ENCODE measurements around the gene EIF3K. TPM values are rescaled to one million over a fixed set of nuclear protein-coding genes. Genes with fewer than 3 reads are reported as not detected.

The EIF3K gene
- total and polyA plus RNA-seq, 2 of the 8 experiments (the other 6 are each of a cell fraction or from before 2014, with no cell fraction given): 329 to 937 TPM

DNA sequence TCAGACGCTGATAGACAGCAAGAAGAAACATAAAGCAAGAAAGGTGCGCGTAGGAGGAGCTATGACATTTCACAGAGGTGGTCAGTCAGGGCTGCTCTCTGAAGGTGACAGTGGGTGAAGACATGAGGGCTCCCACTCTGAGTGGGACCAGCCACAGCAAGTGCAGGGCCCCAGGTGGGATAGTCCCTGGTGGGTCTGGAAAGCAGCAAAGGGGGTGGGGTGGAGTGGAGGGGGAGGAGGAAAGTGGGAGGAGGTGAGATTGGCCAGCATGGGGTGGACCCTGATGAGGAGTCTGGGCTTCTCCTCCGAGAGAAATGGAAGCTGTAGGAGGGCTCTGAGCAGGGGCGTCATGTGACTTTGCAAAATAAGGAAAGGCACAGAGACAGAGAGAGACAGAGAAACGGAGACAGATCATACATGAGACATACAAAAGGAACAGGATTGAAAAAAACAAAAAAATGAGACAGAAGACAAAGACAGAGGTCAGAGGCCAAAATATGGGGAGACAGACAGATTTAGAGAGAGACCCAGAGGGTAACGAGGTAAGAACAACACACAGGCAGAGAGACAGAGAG lies 3.9 kb upstream of the EIF3K start (continued):
- no peak for TF ChIP-seq TAF7 (optimal IDR thresholded peaks at IDR 0.05; ENCODE audit: borderline replicate concordance, low read depth, low read length)
- TF ChIP-seq TCF12 (IDR thresholded peaks at IDR 0.05; ENCODE audit: low read depth, low read length): no peak
- no peak for TF ChIP-seq EZH2 (IDR thresholded peaks at IDR 0.05; ENCODE audit: low read depth, low read length, severe bottlenecking)
- TF ChIP-seq BACH1 (IDR thresholded peaks at IDR 0.05; ENCODE audit: low read length): no peak
- no peak for TF ChIP-seq POU5F1 (IDR thresholded peaks at IDR 0.05; ENCODE audit: low read depth, low read length)
- no peak for TF ChIP-seq SIRT6 (IDR thresholded peaks at IDR 0.05; ENCODE audit: low read length)
- TF ChIP-seq CHD2 (IDR thresholded peaks at IDR 0.05; ENCODE audit: low read length): no peak
- TF ChIP-seq TEAD4 (IDR thresholded peaks at IDR 0.05; ENCODE audit: low read depth, low read length): no peak
- no peak for TF ChIP-seq SP2 (IDR thresholded peaks at IDR 0.05; ENCODE audit: low read length)
- no peak for TF ChIP-seq CHD1 (IDR thresholded peaks at IDR 0.05; ENCODE audit: low read depth, low read length)

Data from H1 (cell line).